ENCODE measurements around the gene GPR55.
A peak's percentile ranks its signal among the peaks of the same experiment; 100 is the strongest.
"Not testable (repeated sequence)": the region's sequence is repeated elsewhere in the genome, so short reads cannot be mapped to it uniquely, and the experiment has no call there.

The GPR55 gene, protein sequence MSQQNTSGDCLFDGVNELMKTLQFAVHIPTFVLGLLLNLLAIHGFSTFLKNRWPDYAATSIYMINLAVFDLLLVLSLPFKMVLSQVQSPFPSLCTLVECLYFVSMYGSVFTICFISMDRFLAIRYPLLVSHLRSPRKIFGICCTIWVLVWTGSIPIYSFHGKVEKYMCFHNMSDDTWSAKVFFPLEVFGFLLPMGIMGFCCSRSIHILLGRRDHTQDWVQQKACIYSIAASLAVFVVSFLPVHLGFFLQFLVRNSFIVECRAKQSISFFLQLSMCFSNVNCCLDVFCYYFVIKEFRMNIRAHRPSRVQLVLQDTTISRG

DNA sequence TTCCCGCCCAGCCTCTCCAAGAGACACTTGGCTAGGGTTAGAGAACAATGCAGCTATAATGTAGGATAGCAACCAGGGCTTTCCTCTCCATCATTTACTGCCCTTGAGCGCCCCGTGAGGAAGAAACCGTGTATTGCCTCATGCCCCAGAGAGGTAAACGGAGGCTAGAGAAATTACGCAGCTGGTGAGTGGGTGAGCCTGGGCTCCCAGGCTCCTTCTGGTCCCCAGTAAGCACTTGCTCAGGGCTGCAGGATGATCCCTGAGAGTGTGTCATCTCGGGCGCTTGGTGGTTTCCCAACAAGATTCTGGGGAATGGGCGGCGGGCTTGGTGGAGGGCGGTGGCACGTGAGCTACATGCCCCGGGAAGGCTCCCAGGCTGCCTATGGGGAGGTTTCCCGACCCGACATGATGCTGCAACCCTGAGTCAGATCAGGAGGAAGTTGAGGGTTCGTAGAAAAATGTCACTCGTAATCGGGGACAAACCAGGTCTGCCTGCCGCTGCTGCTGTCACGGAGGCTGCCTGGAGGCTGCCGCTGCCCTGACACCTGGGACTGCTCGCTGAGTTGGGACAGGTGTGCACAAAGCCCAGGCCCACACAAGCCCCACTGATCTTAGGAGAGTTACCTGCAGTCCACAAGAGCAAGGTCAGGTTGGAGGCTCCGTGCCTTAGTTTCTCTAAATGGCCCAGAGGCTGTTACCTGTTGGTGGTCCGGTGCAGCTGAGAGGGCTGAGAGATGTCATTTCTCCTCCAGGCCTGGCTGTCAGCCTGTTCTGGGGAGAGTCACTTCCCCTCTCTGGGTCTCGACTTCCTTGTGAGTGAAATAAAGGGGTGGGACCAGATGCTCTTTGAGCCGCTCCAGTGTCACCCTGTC is at the start of gene GPR55:
GPR55 (minus strand) TSS at position 773 of the 872 bp plus-strand sequence. CDS start 14,280 bp downstream, outside the sequence.
- TF ChIP-seq, protein P1, sequence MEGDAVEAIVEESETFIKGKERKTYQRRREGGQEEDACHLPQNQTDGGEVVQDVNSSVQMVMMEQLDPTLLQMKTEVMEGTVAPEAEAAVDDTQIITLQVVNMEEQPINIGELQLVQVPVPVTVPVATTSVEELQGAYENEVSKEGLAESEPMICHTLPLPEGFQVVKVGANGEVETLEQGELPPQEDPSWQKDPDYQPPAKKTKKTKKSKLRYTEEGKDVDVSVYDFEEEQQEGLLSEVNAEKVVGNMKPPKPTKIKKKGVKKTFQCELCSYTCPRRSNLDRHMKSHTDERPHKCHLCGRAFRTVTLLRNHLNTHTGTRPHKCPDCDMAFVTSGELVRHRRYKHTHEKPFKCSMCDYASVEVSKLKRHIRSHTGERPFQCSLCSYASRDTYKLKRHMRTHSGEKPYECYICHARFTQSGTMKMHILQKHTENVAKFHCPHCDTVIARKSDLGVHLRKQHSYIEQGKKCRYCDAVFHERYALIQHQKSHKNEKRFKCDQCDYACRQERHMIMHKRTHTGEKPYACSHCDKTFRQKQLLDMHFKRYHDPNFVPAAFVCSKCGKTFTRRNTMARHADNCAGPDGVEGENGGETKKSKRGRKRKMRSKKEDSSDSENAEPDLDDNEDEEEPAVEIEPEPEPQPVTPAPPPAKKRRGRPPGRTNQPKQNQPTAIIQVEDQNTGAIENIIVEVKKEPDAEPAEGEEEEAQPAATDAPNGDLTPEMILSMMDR (IDR thresholded peaks at IDR 0.05; ENCODE audit: low read depth, low read length, missing control alignments) = peak; percentile 82
- peak within 1 kb of the TSS; percentile 67 for H3K4me3 ChIP-seq (ENCODE audit: low read depth, low read length)
- DNase-seq (ENCODE audit: low read depth) = no peak

DNA sequence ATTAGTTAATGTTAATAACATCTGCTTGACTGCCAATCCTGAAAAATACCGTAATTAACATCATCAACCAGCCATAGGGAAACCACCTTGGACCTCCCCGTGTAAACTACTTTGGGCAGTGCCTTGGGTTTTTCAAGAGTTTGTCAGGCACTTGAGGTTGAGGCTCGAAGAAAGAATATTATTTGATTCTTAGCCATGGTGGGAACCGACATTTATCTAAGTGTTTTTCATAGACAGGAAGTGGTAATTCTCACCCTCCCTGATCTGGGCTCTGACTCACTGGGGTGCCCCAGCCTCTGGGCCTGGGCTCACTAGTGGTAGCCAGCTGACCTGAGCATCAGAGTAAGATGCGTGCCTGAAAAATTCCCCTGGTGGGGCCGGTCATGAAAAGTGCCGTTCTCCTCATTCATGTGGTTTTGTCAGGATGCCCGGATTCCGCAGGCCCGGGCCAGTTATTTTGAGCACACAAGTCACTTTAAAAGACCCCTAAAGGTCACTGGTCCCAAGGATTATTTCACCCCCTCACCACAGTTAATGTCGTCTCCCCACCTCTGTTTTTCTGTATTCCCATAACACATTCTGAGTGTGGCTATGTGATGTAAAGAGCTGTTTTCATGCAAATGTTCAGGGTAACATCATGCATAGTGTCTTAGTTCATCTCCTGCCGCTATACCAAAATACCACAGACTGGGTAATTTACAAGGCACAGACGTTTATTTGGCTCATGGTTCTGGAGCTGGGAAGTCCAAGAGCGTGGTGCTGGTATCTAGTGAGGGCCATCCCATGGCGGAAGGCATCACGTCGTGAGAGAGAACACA is 49.3 kb upstream of the GPR55 start:
- TF ChIP-seq, protein P1 (IDR thresholded peaks at IDR 0.05; ENCODE audit: low read depth, low read length, missing control alignments) = no peak
- peak; percentile 90 for DNase-seq (ENCODE audit: low read depth)

DNA sequence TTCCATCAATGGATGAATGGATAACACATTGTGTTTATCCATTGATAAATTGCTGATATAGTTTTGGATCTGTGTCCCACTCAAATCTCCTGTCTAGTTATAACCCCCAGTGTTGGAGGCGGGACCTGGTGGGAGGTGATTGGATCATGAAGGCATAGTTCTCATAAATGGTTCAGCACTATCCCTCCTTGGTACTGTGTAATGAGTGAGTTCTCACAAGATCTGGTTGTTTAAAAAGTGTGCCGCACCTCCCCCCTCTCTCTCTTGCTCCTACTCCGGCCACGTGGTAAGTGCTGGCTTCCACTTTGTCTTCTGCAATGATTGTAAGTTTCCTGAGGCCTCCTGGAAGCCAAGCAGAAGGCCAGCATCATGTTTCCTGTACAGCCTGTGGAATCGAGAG is 47.0 kb upstream of the GPR55 start:
- DNase-seq (ENCODE audit: low read depth) = no peak
- TF ChIP-seq, protein P1 (IDR thresholded peaks at IDR 0.05; ENCODE audit: low read depth, low read length, missing control alignments) = no peak

More for the DNA sequence above, 49.3 kb upstream of the GPR55 start:
- no peak overlapping the region for H3K4me3 ChIP-seq (ENCODE audit: low read depth, low read length)

DNA sequence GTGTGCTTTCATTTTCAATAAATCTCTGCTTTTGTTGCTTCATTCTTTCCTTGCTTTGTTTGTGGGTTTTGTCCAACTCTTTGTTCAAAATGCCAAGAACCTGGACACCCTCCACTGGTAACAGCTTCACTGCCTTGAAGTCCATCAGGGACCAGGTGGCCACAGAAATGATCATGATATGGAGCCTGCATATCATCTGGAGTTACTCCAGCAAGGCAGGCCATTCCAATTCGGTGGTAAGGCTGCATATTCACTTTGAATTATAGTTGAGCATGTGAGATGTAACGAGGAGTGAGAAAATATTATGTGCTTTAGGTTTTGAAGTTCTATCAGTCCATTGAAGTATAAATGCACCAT is 44.6 kb upstream of the GPR55 start:
- no peak for DNase-seq (ENCODE audit: low read depth)
- no peak overlapping the region for H3K4me3 ChIP-seq (ENCODE audit: low read depth, low read length)
- TF ChIP-seq, protein P1 (IDR thresholded peaks at IDR 0.05; ENCODE audit: low read depth, low read length, missing control alignments) = no peak

More for the DNA sequence above, 47.0 kb upstream of the GPR55 start:
- no peak overlapping the region for H3K4me3 ChIP-seq (ENCODE audit: low read depth, low read length)

DNA sequence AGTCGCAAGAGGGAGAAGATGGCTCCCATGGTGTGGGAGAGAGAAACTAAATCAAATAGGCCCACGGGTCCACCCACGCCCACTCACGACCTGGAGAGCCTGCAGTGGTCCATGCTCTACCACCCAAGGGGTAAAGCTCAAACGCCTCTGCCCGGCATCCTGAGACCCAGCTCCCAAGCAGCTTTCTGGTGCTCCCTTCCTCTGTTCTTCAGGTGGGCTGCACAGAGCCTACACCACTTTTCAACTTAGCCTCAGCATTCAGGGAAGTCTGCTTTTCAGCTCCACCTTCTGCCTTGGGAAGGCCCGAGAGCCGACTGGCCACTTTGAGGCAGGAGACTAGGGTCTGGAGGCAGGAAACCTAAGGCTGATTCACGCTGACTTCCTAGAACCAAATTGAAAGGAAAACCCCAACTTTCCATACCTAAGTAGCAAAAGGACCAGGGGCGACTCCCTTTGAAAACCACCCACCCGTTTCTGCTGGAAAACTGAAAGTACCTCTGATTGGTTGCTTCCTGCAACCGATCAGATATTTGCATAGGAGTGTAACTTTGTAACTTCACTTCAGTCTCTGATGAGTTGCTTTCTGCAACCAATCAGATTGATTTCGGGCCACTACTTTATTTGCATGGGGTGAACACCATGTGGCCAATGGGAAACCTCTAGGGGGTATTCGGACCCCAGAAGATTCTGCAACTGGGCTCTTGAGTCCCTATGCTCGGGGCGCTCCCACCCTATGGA is 44.0 kb upstream of the GPR55 start:
- DNase-seq (ENCODE audit: low read depth) = no peak
- TF ChIP-seq, protein P1 (IDR thresholded peaks at IDR 0.05; ENCODE audit: low read depth, low read length, missing control alignments) = no peak
- H3K4me3 ChIP-seq (ENCODE audit: low read depth, low read length) = no peak overlapping the region

DNA sequence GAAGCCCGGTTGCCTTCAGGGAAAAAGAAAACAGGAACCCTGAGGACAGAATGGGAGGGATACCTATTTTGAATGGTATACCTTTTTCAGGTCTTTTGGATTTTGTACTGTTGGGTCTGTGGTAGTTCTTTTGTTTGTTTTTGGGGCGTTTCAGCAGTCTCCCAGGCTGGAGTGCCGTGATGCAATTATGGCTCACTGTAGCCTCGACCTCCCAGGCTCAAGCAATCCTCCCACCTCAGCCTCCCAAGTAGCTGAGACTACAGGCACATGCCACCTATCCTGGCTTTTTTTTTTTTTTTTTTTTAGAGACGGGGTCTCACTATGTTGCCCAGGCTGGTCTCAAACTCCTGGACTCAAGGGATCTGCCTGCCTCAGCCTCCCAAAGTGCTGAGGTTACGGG is 43.3 kb upstream of the GPR55 start:
- not testable (repeated sequence) for H3K4me3 ChIP-seq (ENCODE audit: low read depth, low read length); DNase-seq (ENCODE audit: low read depth)

All from GM12864 (cell line).